Measurements from ENCODE around the gene WDFY4.
A peak's percentile ranks its signal among the peaks of the same experiment; 100 is the strongest.

Gene WDFY4

DNA sequence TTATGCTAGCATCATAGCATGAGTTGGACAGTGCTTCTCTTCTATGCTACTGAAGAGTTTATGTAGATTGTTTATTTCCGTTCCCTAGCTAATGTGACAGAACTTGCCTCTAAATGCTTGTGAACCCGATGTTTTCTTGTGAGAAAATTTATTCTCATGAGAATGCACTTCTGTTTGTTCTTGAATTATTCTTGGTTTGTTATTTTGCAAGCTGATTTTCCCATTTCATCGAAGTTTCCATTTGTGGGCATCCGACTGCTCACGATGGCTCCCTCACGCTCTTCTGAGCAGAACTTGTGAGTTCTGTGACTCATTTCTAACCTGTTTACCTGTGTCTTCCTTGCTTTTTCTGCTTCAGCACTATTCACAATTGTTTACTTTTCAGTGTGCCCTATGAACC lies 59.9 kb downstream of the WDFY4 start:
- peak; percentile 66 for FAIRE-seq

DNA sequence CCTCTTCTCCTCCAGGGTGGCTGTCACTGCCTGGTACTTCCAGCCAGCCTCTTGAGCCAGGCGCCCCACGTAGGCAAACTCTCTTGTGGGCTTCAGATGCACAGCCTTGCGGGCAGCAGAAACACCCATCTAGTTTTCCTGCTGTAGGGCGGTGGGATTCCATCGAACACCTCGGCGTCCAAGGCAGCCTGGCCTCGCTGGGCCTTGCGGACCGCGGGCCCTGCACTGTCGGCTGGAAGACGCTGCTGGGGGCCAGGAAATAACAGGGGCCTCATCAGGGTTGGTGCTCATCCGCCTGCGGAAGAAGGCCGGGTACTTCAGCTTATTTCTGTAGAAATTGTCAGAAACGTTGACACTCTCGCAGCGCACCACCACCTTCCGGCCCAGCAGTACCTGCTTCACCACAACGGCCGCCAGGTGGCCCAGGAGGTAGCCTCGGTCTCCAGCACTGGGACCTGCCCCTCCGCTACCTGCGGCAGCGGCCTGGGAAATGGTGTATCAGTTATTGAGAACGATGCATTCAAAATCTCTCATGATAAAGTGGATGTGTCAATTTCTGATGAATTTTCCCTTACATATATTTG lies 61.1 kb downstream of the WDFY4 start:
- FAIRE-seq, result no peak
- no peak for TF ChIP-seq SPI1 (IDR thresholded peaks at IDR 0.05; ENCODE audit: low read depth, low read length)
- TF ChIP-seq PAX5 (IDR thresholded peaks at IDR 0.05; ENCODE audit: insufficient read depth, low read length, severe bottlenecking), result no peak
- no peak for TF ChIP-seq POLR2AphosphoS5 (IDR thresholded peaks at IDR 0.05; ENCODE audit: low read depth, low read length)
- no peak for TF ChIP-seq POU2F2 (IDR thresholded peaks at IDR 0.05; ENCODE audit: low read depth, low read length)
- TF ChIP-seq TAF1 (IDR thresholded peaks at IDR 0.05; ENCODE audit: low read depth, low read length), result no peak
- TF ChIP-seq POLR2A (IDR thresholded peaks at IDR 0.05; ENCODE audit: low read depth, low read length), result no peak
- no peak for DNase-seq (ENCODE audit: insufficient read length, low spot score)

More for the DNA sequence above, 59.9 kb downstream of the WDFY4 start:
- DNase-seq (ENCODE audit: insufficient read length, low spot score), result no peak
- TF ChIP-seq SPI1 (IDR thresholded peaks at IDR 0.05; ENCODE audit: low read depth, low read length) (no peak), POLR2A (IDR thresholded peaks at IDR 0.05; ENCODE audit: low read depth, low read length) (no peak), TAF1 (IDR thresholded peaks at IDR 0.05; ENCODE audit: low read depth, low read length) (no peak), POLR2AphosphoS5 (IDR thresholded peaks at IDR 0.05; ENCODE audit: low read depth, low read length) (no peak), POU2F2 (IDR thresholded peaks at IDR 0.05; ENCODE audit: low read depth, low read length) (no peak), PAX5 (IDR thresholded peaks at IDR 0.05; ENCODE audit: insufficient read depth, low read length, severe bottlenecking) (no peak)

GRCh38 chr10:48748573-48748972 lies 63.9 kb downstream of the WDFY4 start:
- FAIRE-seq (peak; percentile 13), DNase-seq (ENCODE audit: insufficient read length, low spot score) (no peak)
- TF ChIP-seq TAF1 (IDR thresholded peaks at IDR 0.05; ENCODE audit: low read depth, low read length) (no peak), SPI1 (IDR thresholded peaks at IDR 0.05; ENCODE audit: low read depth, low read length) (peak; percentile 85)

GRCh38 chr10:48749254-48749787 lies 64.6 kb downstream of the WDFY4 start:
- FAIRE-seq (peak; percentile 92), DNase-seq (ENCODE audit: insufficient read length, low spot score) (no peak)
- TF ChIP-seq TAF1 (IDR thresholded peaks at IDR 0.05; ENCODE audit: low read depth, low read length), result no peak
- TF ChIP-seq SPI1 (IDR thresholded peaks at IDR 0.05; ENCODE audit: low read depth, low read length), result no peak
- no peak for TF ChIP-seq PAX5 (IDR thresholded peaks at IDR 0.05; ENCODE audit: insufficient read depth, low read length, severe bottlenecking)
- no peak for TF ChIP-seq POU2F2 (IDR thresholded peaks at IDR 0.05; ENCODE audit: low read depth, low read length)
- no peak for TF ChIP-seq POLR2A (IDR thresholded peaks at IDR 0.05; ENCODE audit: low read depth, low read length)
- TF ChIP-seq POLR2AphosphoS5 (IDR thresholded peaks at IDR 0.05; ENCODE audit: low read depth, low read length), result no peak

- TF ChIP-seq POLR2A (IDR thresholded peaks at IDR 0.05; ENCODE audit: low read depth, low read length) (no peak), POU2F2 (IDR thresholded peaks at IDR 0.05; ENCODE audit: low read depth, low read length) (no peak), POLR2AphosphoS5 (IDR thresholded peaks at IDR 0.05; ENCODE audit: low read depth, low read length) (no peak), TAF1 (IDR thresholded peaks at IDR 0.05; ENCODE audit: low read depth, low read length) (no peak), SPI1 (IDR thresholded peaks at IDR 0.05; ENCODE audit: low read depth, low read length) (no peak), PAX5 (IDR thresholded peaks at IDR 0.05; ENCODE audit: insufficient read depth, low read length, severe bottlenecking) (no peak)
- no peak for FAIRE-seq
- DNase-seq (ENCODE audit: insufficient read length, low spot score), result no peak
Measured at GRCh38 chr10:48750019-48750418, 65.3 kb downstream of the WDFY4 start.

DNA sequence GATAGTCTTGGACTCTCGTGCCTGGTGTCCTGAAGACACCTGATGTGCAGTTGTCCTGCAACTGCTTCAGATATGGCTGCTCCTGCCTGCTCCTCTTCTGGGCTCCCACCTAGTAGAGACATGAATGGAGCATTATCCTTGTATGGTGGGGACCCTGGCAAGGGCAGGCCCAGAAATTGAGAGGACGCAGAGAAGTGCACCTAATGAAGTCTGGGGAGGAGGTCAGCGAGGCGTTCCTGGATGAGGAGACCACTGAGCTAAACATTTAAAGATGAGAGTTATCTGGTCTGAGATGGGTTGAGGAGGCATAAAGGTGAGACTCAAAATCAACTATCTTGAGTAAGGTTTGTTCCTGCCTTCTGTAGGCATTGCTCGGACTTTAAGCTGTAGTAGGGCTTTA lies 66.3 kb downstream of the WDFY4 start:
- no peak for TF ChIP-seq POLR2A (IDR thresholded peaks at IDR 0.05; ENCODE audit: low read depth, low read length)
- TF ChIP-seq TAF1 (IDR thresholded peaks at IDR 0.05; ENCODE audit: low read depth, low read length), result no peak
- TF ChIP-seq POLR2AphosphoS5 (IDR thresholded peaks at IDR 0.05; ENCODE audit: low read depth, low read length), result no peak
- no peak for TF ChIP-seq POU2F2 (IDR thresholded peaks at IDR 0.05; ENCODE audit: low read depth, low read length)
- no peak for TF ChIP-seq PAX5 (IDR thresholded peaks at IDR 0.05; ENCODE audit: insufficient read depth, low read length, severe bottlenecking)
- no peak for TF ChIP-seq SPI1 (IDR thresholded peaks at IDR 0.05; ENCODE audit: low read depth, low read length)
- FAIRE-seq (no peak), DNase-seq (ENCODE audit: insufficient read length, low spot score) (no peak)

- DNase-seq (ENCODE audit: insufficient read length, low spot score), result no peak
- no peak for TF ChIP-seq SPI1 (IDR thresholded peaks at IDR 0.05; ENCODE audit: low read depth, low read length)
- no peak for TF ChIP-seq PAX5 (IDR thresholded peaks at IDR 0.05; ENCODE audit: insufficient read depth, low read length, severe bottlenecking)
- no peak for TF ChIP-seq TAF1 (IDR thresholded peaks at IDR 0.05; ENCODE audit: low read depth, low read length)
- no peak for TF ChIP-seq POLR2AphosphoS5 (IDR thresholded peaks at IDR 0.05; ENCODE audit: low read depth, low read length)
- TF ChIP-seq POU2F2 (IDR thresholded peaks at IDR 0.05; ENCODE audit: low read depth, low read length), result no peak
- no peak for TF ChIP-seq POLR2A (IDR thresholded peaks at IDR 0.05; ENCODE audit: low read depth, low read length)
- FAIRE-seq, result no peak
Measured at GRCh38 chr10:48751730-48752129, 67.1 kb downstream of the WDFY4 start.

- DNase-seq (ENCODE audit: insufficient read length, low spot score) (no peak), FAIRE-seq (no peak)
- TF ChIP-seq POLR2A (IDR thresholded peaks at IDR 0.05; ENCODE audit: low read depth, low read length), result no peak
- TF ChIP-seq PAX5 (IDR thresholded peaks at IDR 0.05; ENCODE audit: insufficient read depth, low read length, severe bottlenecking), result no peak
- TF ChIP-seq POU2F2 (IDR thresholded peaks at IDR 0.05; ENCODE audit: low read depth, low read length), result no peak
- no peak for TF ChIP-seq SPI1 (IDR thresholded peaks at IDR 0.05; ENCODE audit: low read depth, low read length)
- no peak for TF ChIP-seq TAF1 (IDR thresholded peaks at IDR 0.05; ENCODE audit: low read depth, low read length)
- no peak for TF ChIP-seq POLR2AphosphoS5 (IDR thresholded peaks at IDR 0.05; ENCODE audit: low read depth, low read length)
Measured at GRCh38 chr10:48758411-48758810, 73.7 kb downstream of the WDFY4 start.

- TF ChIP-seq SPI1 (IDR thresholded peaks at IDR 0.05; ENCODE audit: low read depth, low read length) (peak; percentile 47), POU2F2 (IDR thresholded peaks at IDR 0.05; ENCODE audit: low read depth, low read length) (no peak)
- FAIRE-seq (peak; percentile 76), DNase-seq (ENCODE audit: insufficient read length, low spot score) (no peak)
Measured at GRCh38 chr10:48759113-48759901, 74.6 kb downstream of the WDFY4 start.

All from GM12891 (cell line).